Loucy (cell line): Measurements from ENCODE around the gene TMEM86B.

ENCODE experiments used
- EZH2phosphoT487 ChIP-seq: fragments of 200-600 bp; IDR thresholded peaks from 2 replicates; pipeline ENCODE4 v1.6.1; 2018; ENCODE audit warnings: antibody characterized with exemption, mild to moderate bottlenecking, moderate library complexity, borderline replicate concordance
- TF ChIP-seq, protein P1 (sequence below): fragments of 200-600 bp; sonication (generic); conservative IDR thresholded peaks from 2 replicates; pipeline ENCODE4 v1.5.1; 2014; ENCODE audit warnings: mild to moderate bottlenecking, antibody characterized with exemption, low read length

DNA sequence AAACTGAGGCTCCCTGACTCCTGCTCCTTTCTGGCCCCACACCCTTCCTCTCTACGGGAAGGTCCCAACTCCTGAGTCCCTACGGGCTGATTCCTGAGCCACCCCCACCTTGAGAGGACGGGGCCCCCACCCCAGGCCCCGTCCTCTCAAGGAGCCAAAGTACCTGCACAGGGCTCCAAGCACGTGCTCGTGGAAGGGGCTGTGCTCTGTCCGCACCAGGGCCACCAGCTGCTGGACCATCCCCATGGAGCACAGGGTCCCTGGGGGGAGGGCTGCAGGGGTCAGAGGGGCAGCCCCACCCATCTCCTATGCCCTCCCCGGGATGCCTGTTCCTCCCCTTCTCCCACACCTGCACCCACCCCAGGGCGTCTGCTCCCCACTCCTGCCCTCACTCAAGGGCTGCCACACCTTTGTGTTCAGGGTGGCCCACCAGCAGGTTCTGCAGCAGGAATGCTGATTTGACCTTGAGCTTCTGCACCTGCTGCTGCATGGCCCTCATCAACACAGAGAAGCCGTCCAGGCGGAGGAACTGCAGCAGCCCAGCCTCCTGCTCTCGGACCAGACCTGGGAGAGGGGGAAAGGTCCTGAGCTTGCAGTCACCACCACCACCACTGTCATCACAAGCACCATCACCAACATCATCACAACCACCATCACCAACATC lies 37.3 kb upstream of the TMEM86B start:
- TF ChIP-seq, protein P1, sequence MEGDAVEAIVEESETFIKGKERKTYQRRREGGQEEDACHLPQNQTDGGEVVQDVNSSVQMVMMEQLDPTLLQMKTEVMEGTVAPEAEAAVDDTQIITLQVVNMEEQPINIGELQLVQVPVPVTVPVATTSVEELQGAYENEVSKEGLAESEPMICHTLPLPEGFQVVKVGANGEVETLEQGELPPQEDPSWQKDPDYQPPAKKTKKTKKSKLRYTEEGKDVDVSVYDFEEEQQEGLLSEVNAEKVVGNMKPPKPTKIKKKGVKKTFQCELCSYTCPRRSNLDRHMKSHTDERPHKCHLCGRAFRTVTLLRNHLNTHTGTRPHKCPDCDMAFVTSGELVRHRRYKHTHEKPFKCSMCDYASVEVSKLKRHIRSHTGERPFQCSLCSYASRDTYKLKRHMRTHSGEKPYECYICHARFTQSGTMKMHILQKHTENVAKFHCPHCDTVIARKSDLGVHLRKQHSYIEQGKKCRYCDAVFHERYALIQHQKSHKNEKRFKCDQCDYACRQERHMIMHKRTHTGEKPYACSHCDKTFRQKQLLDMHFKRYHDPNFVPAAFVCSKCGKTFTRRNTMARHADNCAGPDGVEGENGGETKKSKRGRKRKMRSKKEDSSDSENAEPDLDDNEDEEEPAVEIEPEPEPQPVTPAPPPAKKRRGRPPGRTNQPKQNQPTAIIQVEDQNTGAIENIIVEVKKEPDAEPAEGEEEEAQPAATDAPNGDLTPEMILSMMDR: no peak
- no peak for TF ChIP-seq EZH2phosphoT487
